Measurements from ENCODE around the gene EPS8.
"Not testable (repeated sequence)": the region's sequence is repeated elsewhere in the genome, so short reads cannot be mapped to it uniquely, and the experiment has no call there.

EPS8 gene

DNA sequence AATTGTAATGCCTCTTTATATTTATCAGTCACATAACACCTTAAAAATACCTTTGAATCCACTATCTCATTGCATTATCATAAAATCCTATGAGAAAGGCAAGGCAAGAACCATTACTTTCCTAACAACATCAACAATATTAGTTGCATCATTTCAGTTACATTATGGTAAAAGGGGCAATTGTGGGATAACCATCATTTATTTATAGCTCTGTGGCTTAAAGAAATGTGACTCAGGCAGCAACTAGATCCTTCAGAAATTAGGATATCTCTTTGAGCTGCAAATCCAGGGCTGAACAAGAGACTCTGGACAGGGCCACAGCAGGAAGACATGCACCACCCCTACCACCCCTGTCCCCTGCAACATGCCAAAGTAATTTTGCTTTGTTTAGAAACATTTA is 36.4 kb downstream of the EPS8 start:
- DNase-seq = no peak

DNA sequence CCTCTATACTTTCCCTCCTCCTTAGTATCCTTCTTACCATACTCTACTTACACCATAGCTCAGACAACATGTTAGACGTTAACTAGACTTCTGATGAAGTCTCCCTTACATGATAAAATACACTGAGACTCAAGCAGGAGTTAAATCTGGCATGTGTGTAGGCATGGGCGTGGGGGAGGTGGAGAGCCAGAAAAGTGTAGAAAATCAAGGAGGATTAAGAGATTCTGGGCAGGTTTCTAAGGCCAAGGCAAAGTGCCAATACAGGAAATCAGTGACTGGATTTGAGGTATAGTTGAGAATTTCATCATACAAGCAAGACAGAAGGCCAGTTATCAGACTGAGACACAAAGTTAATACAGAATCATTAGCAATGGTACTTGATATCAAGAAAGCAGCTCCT is 37.4 kb downstream of the EPS8 start:
- no peak for DNase-seq

DNA sequence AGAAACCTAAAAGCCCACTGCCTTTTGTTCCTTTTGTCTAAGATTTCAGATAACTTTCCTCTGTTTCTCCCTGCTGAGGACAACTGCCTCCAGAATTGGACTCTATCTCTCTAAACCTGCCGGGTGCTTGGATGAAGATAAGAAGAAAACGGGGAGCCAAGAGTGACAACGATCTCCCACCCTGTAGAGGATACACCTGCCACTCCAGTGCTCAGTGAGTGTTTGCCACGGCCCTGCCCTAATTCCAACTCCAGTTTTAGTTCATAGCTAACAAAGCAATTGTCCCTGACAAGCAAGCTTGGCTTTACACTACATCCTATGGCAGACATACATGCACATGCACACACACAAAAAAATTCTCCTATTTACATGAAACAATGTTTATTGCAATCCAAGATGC is 39.3 kb downstream of the EPS8 start:
- DNase-seq = no peak

DNA sequence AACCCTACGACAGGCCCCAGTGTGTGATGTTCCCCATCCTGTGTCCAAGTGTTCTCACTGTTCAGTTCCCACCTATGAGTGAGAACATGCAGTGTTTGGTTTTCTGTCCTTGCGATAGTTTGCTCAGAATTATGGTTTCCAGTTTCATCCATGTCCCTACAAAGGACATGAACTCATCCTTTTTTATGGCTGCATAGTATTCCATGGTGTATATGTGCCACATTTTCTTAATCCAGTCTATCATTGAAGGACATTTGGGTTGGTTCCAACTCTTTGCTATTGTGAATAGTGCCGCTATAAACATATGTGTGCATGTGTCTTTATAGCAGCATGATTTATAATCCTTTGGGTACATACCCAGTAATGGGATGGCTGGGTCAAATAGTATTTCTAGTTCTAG is 47.3 kb downstream of the EPS8 start:
- not testable (repeated sequence) for DNase-seq

DNA sequence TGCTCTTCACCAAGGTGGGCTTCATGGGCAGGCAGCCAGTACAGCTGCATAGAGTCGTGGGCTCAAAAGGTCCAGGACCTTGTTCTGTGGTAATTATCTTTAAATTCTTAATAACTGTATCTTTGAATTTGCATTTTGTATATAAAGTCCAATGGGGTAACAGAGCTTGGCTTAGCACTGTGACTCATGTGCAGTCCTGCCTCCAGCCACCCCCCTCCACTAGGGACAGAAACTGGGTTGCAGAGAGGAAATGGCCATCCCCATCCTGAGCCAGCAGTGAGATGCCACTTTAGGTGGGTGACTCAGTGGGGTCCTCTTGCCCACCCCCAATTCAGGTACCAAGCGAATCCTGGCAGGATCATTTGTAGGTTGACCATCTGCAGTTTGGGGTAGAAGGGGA is 48.1 kb downstream of the EPS8 start:
- no peak for DNase-seq

DNA sequence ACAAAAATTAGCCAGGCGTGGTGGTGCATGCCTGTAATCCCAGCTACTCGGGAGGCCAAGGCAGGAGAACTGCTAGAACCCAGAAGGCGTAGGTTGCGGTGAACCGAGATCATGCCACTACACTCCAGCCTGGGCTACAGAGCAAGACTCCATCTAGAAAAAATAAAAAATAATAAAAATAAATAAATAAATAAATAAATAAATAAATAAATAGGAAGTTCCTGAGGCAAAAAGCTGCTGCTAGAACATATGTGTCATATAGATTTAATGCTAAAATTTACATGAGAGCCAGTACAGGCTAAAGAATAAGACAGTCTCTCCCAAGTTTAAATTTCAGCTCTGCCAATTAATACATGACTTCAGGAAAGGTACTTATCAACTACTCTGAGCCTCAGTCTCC is 48.8 kb downstream of the EPS8 start:
- not testable (repeated sequence) for DNase-seq

DNA sequence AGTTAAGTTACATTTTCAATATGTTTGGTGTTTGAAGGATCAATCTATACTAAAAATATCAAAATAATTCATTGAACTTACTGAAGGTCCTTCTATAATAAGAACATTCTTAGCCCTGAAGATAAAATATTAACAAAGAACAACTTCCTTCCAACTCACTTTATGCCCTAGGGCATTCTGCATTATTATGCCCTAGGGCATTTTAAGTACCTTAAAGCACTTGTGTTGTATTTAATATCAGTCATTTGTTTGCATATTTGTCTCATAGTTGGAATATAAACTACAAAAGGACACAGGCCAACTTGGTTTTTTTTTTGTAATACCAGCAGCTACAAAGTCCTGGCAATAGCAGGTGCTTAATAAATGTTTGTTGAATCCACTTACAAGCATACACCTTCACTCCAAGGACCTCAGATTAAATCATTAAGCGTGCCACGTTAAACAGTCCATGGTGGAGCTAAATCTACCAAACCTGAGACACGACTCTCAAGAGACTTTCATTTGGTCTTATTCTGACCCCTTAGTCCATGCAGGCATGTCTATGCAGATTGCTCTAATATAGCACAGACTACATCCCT is 50.7 kb downstream of the EPS8 start:
- DNase-seq = no peak

DNA sequence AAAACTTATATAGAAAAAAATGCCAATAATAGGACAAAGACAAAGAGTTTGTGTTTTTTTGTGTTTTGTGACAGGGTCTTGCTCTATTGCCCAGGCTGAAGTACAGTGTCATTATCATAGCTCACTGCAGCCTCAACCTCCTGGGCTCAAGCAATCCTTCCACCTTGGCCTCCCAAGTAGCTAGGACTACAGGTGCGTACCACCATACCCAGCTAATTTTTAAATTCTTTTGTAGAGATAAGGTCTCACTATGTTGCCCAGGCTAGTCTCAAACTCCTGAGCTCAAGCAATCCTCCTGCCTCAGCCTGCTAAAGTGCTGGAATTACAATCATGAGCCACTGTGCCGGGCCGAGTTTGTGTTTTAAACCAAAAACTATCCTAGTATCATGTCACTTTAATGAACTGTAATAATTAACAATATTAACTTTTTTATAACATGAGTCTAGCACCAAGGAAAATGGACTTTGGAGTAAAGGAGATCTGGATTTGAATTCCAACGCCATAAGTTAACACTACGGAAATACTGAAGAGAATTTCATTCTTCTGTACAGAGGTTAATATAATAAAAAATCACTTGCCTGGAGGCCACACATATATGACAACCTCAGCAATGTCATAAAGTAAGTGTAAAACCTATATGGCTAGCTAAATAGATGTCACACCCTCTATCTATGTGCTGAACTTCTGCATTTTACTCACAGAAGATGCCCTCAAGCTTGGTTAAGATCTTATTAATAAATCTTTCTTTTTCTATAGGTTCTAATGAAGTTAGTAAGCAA is 53.2 kb downstream of the EPS8 start:
- no peak for DNase-seq

DNA sequence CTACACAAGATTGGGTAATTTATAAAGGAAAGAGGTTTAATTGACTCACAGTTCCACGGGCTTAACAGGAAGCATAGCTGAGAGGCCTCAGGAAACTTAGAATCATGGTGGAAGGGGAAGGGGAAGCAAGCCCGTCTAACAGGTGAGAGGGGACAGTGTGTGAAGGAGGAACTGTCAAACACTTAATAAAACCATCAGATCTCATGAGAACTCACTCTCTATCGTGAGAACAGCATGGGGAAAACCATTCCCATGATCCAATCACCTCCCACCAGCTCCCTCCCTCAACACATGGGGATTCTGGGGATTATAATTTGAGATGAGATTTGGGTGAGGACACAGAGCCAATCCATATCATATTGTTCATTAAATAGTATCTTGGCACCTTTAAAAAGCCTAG is 56.1 kb downstream of the EPS8 start:
- DNase-seq = no peak

DNA sequence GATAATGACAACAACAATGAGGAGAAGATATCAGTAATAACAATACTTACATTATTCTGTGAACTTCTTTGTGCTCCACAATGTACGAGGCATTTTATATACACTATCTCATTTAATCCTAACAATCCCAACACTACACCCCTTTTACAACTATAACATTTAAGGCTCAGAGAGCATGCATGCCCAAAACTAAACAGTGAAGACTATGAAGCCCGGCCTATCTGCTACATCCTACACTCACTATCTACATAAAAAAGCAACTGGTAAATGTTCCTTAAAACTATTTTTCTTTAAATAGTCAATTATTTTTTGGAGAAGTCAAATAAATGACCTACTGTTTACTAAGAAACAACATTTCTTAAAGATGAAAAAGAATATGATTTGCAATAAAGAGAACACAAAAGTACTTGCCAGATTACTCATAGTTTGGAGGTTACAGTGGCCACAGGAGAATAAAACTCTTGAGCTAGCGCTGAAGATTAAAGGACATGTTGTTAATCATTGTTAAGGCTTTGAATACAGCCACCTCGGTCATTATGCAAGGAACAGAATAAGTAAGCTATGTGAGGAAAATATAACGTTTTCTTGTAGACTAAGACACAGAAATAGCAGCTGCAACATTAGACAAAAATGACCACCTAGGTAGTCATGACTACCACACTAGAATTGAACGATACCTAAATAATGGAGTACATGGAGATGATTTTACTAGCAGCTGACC is 56.7 kb downstream of the EPS8 start:
- no peak for DNase-seq

DNA sequence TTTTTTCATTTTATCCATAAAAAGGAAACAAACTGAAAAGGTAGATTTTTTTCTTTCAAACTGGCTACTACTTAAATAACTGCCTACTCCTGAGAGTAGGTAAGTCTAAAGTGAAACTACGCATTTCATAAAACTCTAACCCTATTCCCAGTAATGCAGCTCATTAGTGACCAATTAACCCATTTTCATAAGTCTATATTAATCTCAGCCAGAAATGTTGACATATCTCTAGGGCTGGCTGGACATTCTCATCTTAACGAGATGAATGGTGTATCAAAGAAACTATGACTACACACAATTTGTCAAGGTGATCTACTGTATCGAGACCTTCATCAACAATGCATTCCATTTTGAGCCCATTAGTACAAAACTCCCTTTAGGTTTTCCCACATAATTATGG is 57.2 kb downstream of the EPS8 start:
- DNase-seq = no peak

DNA sequence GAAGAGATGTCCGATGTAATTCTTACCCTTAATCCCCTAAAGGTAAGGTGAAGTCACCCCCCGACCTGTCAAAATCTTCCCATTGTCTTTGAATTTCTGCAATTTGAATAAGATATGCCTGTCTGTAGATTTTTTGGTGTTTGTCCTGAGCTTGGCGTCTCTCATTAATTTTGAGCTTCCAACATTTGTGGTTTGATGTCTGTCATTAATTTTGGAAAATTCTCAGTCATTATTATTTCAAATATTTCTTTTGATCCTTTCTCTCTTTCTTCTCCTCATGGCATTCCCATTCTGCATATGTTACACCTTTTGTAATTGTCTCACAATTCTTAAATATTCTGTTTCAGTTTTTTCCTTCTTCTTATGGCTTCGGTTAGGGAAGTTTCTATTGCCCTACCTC is 60.1 kb downstream of the EPS8 start:
- DNase-seq = no peak

DNA sequence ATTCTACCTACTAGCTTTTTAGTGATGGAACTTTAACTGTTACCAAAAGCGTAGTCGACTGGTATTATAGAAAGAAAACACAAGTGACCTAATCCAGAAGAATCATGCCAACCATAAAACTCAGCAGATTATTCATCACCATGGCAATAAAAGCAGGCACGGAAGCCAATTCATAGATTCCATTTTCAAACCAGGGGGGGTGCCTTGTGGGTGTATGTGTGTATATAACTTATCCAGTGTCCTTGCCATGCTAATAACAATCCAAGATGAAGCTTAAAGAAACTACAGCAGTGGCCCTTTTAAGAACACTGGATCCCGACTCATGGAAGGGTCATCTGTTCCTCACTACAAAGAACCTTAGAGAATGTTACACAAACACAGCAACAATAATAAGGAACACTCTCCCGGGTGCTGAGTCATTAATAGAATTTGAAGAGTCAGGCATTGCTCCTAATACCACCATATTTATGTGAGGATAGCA is 61.0 kb downstream of the EPS8 start:
- no peak for DNase-seq

DNA sequence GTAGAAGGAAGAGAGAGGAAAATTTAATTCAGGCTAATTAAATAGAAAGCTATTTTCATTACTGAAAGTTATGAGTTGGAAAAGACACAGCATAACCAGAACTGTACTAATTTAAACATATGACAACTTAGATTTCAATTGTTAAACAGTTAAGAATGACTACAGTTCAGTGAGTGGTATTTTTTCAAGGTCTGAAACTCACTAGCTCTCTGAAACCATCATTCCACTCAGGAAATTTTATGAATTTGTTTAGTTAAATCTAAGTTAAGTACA is 62.4 kb downstream of the EPS8 start:
- DNase-seq = no peak

DNA sequence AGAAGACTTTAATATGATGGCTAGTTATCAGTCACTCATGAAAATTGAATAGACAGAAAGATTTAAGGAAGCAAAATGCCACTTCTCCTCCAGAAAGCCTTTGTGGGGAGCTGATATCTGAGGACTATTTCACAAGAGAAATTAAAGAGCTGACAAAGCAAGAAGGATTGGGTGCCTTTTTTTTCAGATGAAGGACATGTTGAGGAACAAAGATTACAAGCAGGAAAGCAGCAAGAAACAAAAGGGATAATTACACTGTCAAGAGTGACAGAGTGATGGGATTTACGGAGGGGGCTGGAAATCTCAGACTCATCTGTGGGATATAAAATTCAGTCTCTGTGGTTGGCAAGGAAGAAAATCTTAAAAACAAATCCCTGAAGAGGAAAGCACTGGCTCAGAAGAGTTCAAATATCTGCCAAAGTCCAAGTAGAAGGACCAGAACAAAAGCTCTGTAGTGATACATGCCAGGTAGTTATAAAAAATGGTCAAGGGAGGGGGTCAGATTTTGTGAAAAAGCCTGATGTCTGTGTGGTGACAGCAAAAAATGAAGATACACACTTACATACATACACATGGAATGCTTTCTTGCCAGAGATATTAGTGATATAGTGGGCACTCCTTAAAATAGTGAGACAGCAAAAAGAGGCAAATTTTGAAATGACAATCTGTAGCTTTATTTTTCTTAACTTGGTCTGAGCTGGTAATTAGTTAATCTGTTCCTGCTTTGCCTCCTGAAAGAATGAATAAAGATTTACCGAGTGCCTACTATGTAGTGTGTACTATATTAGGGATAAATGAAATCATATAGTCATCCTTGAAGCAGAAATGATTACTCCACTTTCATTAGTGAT is 62.9 kb downstream of the EPS8 start:
- no peak for DNase-seq

DNA sequence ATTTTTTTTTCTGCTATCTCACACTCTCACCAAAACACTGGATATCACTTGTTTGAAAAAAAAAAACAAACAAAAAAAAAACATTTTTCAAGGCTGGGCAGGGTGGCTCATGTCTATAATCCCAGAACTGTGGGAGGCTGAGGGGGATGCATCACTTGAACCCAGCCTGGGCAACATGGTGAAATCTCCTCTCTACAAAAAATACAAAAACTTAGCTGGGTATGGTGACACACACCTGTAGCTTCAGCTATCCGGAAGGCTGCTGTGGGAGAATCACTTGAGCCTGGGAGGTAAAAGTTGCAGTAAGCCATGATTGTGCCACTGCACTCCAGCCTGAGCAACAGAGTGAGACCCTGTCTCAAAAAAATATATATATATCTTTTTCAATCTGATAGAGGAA is 66.2 kb downstream of the EPS8 start:
- DNase-seq = no peak

DNA sequence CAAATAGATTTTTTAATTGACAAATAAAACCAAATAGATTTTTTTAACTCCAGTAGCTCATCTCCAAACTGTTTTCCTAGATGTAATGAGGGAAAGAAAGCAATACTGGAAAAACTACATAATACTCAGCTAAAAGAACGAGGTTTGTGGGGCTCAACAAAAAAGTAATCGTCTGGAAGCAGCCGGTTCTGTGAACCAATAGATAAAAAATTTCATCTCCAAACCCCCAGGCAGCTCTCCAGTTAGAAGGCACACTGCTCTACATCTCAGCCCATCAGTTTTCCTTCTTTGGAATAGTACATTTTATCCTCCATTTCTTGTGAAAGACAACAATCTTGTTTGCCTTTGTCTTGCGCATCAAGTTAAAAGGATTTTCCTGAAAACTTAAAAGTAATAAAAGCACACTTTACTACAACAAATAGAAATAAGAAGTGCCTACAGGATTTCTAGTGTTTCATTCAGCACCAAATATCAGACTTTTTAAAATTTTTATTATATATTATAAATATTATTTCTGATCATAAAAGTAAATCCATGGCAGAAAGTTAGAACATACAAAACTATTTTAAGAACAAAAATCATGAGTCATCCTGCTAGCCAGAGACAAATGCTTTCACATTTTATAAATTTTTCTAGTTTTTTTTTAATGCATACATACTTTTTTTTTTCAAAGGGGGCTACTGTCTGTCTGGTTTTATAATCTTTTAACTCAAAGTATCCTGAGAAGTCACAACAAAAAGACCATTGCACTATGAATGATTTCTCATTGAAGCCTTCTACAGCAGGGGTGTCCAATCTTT is 67.7 kb downstream of the EPS8 start:
- no peak for DNase-seq

DNA sequence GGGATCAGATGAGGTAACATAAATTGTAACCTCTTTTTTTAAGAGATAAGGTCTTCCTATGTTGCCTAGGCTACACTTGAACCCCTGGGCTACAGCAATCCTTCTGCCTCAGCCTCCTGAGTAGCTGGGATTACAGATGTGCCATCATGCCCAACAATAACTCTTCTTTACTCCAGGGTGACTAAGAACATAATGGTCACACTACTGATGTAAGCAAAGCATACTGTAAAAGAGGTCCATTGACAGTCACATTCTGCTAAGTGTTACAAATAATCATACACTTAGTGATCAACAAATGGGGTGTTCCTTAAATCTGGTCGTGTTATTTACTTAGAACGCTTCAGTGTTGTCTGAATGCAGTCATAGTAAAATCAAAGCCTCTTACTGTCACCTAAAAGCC is 68.9 kb downstream of the EPS8 start:
- DNase-seq = no peak

DNA sequence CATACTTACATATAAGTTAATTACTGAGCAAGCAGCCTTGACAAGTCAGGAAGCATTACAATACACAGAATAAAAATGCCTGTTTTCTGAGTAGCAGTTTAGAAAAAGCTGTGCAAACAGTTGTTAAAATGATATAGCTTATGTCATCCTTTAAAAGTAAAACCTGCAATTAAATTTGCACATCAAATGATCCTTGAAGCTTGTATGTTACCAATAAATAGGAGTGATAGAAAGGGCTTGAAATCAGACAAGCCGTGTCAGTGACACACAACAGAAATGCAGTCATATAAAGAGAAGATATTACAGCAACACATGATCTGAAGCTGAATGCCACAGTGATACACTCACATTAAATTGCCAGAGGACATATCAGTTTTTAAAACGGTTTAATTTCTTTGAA is 70.0 kb downstream of the EPS8 start:
- no peak for DNase-seq

DNA sequence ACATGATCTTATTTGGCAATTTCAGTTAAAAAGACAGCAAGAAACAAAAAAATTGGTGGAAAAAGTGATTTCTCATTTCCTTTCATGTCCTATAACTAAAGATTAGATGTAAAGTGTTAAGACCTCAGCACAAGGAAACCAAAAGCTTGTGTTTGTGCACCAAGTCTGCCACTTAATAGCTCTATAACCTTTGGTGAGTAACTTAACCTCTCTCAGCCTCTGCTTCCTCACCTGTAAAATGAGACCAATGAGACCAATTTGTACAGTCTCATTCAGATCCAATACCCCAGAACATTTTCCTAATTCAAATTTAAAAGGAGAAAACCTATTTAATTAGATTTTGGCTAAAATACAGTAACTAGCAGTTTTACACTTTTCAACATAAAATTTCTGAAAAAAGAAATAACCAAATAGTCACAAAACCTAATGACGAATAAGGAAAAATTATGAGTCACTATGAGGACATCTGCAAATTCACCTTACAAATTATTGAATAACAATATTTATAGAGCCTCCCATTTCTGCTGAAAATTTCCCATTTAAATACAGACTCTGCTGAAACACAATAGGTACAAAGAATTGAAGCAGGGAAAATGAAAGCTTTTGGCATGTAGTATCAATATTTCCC is 71.1 kb downstream of the EPS8 start:
- no peak for DNase-seq

DNA sequence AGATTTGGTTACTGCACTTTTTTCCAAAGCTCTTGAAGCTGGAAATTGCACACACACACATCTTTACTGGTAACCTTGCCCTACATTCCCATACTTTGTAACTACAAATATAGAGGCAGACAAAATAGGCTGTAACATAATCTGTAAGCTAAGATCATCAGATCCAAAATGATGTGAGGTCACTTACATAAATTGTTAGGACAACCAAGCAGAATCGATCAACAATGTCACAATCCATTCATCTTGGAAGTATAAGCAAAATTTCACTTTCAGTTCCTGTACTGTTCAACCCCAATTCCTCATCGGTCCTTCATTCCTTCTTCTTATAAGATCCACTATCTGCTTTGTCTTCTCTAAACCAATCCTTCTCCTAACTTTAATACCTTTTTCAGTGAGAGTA is 72.6 kb downstream of the EPS8 start:
- DNase-seq = no peak

DNA sequence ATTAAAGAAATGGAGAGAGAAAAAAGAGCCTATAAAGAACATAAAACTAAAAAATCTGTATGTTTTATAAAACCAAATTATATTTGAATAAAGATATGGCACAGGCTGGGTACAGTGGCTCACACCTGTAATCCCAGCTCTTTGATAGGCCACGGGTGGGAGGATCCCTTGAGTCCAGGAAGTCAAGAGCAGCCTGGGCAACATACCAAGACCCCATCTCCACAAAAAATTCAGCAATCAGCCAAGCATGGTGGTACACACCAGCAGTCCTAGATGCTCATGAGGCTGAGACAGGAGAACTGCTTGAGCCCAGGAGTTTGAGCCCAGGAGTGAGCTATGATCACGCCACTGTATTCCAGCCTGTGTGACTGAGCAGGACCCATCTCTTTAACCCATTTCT is 74.9 kb downstream of the EPS8 start:
- DNase-seq = no peak

All from stimulated activated CD4-positive, alpha-beta T cell treated with anti-CD3 and anti-CD28 coated beads, Interleukin-15, amount 100 ng/mL, for 24 hours (primary cell).